Liver (tissue), 3 donors: ENCODE results near the gene SLC9A2.

Source experiments
- CTCF ChIP-seq: fragments of 150-350 bp; IDR thresholded peaks from 2 replicates; pipeline ENCODE4 v1.5.1; 2017; ENCODE audit warnings: improper control_type of control experiment, low read depth, low read length; ENCODE audit not compliant: missing input control
- EGR1 ChIP-seq, 2 donors: IDR thresholded peaks; 2 replicates each; pipeline ENCODE4 v1.6.1; 2016 to 2018; ENCODE audit warnings: antibody characterized with exemption in 2 of 2, low read depth in 2 of 2
- FOXA1 ChIP-seq: IDR thresholded peaks from 2 replicates; pipeline ENCODE4 v1.6.1; 2016; ENCODE audit warnings: antibody characterized with exemption
- GABPA ChIP-seq, 2 donors: IDR thresholded peaks in 1 of 2; conservative IDR thresholded peaks in 1 of 2; 2 replicates each; pipeline ENCODE4 v1.6.1; 2016; ENCODE audit warnings: antibody characterized with exemption in 2 of 2, mild to moderate bottlenecking in 1 of 2, moderate library complexity in 1 of 2
- JUND ChIP-seq, 2 donors: IDR thresholded peaks; 2 replicates each; pipeline ENCODE4 v1.6.1; 2016; ENCODE audit warnings: antibody characterized with exemption in 2 of 2
- MAX ChIP-seq: IDR thresholded peaks from 2 replicates; pipeline ENCODE4 v1.6.1; 2016; ENCODE audit warnings: antibody characterized with exemption
- RAD21 ChIP-seq, 2 donors: IDR thresholded peaks; 2 replicates each; pipeline ENCODE4 v1.6.1; 2016; ENCODE audit warnings: antibody characterized with exemption in 2 of 2, mild to moderate bottlenecking in 2 of 2
- TAF1 ChIP-seq: conservative IDR thresholded peaks from 2 replicates; pipeline ENCODE4 v1.6.1; 2016; ENCODE audit warnings: antibody characterized with exemption, mild to moderate bottlenecking
- YY1 ChIP-seq: IDR thresholded peaks from 2 replicates; pipeline ENCODE4 v1.6.1; 2016; ENCODE audit warnings: antibody characterized with exemption, mild to moderate bottlenecking
- TF ChIP-seq, protein P1 (sequence below): IDR thresholded peaks from 2 replicates; pipeline ENCODE4 v1.6.1; 2016; ENCODE audit warnings: antibody characterized with exemption
- TF ChIP-seq, protein P2 (sequence below): IDR thresholded peaks from 2 replicates; pipeline ENCODE4 v1.6.1; 2016; ENCODE audit warnings: antibody characterized with exemption
- donor health status: healthy.
- donor health status: healthy.

- TF ChIP-seq CTCF, result no peak
- no peak for TF ChIP-seq FOXA1
- TF ChIP-seq YY1, result no peak
- TF ChIP-seq RAD21 (IDR thresholded peaks at IDR 0.05), result no peak
- TF ChIP-seq MAX, result no peak
- TF ChIP-seq, protein P1, sequence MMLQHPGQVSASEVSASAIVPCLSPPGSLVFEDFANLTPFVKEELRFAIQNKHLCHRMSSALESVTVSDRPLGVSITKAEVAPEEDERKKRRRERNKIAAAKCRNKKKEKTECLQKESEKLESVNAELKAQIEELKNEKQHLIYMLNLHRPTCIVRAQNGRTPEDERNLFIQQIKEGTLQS, result no peak
- TF ChIP-seq JUND (IDR thresholded peaks at IDR 0.05), result no peak
- TF ChIP-seq EGR1 (IDR thresholded peaks at IDR 0.05; ENCODE audit: low read depth in 2 of 2), result no peak
- no peak for TF ChIP-seq GABPA (IDR thresholded peaks at IDR 0.05 in 1 of 2, conservative IDR thresholded peaks at IDR 0.05 in 1 of 2)
- TF ChIP-seq, protein P2, sequence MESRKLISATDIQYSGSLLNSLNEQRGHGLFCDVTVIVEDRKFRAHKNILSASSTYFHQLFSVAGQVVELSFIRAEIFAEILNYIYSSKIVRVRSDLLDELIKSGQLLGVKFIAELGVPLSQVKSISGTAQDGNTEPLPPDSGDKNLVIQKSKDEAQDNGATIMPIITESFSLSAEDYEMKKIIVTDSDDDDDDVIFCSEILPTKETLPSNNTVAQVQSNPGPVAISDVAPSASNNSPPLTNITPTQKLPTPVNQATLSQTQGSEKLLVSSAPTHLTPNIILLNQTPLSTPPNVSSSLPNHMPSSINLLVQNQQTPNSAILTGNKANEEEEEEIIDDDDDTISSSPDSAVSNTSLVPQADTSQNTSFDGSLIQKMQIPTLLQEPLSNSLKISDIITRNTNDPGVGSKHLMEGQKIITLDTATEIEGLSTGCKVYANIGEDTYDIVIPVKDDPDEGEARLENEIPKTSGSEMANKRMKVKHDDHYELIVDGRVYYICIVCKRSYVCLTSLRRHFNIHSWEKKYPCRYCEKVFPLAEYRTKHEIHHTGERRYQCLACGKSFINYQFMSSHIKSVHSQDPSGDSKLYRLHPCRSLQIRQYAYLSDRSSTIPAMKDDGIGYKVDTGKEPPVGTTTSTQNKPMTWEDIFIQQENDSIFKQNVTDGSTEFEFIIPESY, result no peak
- TF ChIP-seq TAF1, result no peak
These were observed 52.9 kb downstream of the SLC9A2 start for GRCh38 chr2:102672107-102672776.
